Myocyte (in vitro differentiated cells): ENCODE measurements around the gene NFKBIZ. TPM values are rescaled to one million over a fixed set of nuclear protein-coding genes. Genes with fewer than 3 reads are reported as not detected.

Source experiments
- total RNA-seq: library from RNA; depleted of rRNA; stranded (reverse); fragments of >200 nt; gene quantifications from 2 replicates; pipeline ENCODE4 v1.2.3, GENCODE V29; 2014

NFKBIZ gene
- total RNA-seq, 1 donor from 2014 or later, result 15.6 TPM

Other genes starting within 250 kb of the NFKBIZ start
- gene ZBTB11, start 172.4 kb upstream of the NFKBIZ start, total RNA-seq, result 19.8 and 20.1 TPM in 2 replicates
- 959 and 1,040 TPM in 2 replicates for gene RPL24, start 162.8 kb upstream of the NFKBIZ start, total RNA-seq
- gene CEP97, start 124.9 kb upstream of the NFKBIZ start, total RNA-seq, result 21.1 and 27.8 TPM in 2 replicates
- gene NXPE3, start 70.3 kb upstream of the NFKBIZ start, total RNA-seq, result 36.4 and 42.1 TPM in 2 replicates